ENCODE results near the gene ASB15.

DNA sequence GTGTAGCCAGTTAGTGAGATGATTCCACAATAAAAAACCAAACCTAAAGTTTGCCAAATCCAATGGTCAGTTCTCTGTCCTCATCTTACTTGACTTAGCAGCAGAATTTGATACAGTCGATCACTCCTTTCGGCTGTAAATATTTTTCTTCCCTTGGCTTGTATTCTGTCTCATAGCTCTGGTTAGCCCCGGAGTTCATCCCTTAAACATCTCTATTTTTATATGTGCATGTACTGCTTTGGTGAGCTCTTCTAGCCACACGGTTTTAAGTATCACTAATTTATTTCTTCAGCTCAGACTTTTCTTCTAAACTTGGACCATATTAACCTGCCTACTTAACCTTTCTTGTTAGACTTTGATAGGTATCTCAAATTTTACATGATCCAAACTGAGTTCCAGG, 17.8 kb upstream of the ASB15 start:
- TF ChIP-seq, protein P1, sequence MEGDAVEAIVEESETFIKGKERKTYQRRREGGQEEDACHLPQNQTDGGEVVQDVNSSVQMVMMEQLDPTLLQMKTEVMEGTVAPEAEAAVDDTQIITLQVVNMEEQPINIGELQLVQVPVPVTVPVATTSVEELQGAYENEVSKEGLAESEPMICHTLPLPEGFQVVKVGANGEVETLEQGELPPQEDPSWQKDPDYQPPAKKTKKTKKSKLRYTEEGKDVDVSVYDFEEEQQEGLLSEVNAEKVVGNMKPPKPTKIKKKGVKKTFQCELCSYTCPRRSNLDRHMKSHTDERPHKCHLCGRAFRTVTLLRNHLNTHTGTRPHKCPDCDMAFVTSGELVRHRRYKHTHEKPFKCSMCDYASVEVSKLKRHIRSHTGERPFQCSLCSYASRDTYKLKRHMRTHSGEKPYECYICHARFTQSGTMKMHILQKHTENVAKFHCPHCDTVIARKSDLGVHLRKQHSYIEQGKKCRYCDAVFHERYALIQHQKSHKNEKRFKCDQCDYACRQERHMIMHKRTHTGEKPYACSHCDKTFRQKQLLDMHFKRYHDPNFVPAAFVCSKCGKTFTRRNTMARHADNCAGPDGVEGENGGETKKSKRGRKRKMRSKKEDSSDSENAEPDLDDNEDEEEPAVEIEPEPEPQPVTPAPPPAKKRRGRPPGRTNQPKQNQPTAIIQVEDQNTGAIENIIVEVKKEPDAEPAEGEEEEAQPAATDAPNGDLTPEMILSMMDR (IDR thresholded peaks at IDR 0.05), result no peak
- TF ChIP-seq POLR2A (IDR thresholded peaks at IDR 0.05; ENCODE audit: low read length) (no peak), MAFK (IDR thresholded peaks at IDR 0.05; ENCODE audit: partially characterized antibody) (no peak), RFX5 (IDR thresholded peaks at IDR 0.05) (no peak), CEBPB (IDR thresholded peaks at IDR 0.05) (no peak), RCOR1 (IDR thresholded peaks at IDR 0.05; ENCODE audit: low read depth, low read length) (no peak), MYC (IDR thresholded peaks at IDR 0.05; ENCODE audit: borderline replicate concordance, low read length) (no peak), BHLHE40 (IDR thresholded peaks at IDR 0.05; ENCODE audit: low read depth, low read length) (no peak), ESRRA (IDR thresholded peaks at IDR 0.05; ENCODE audit: borderline replicate concordance, low read length) (no peak), FOSB (CRISPR knock-in tag; IDR thresholded peaks at IDR 0.05) (no peak)
- TF ChIP-seq, protein P2, sequence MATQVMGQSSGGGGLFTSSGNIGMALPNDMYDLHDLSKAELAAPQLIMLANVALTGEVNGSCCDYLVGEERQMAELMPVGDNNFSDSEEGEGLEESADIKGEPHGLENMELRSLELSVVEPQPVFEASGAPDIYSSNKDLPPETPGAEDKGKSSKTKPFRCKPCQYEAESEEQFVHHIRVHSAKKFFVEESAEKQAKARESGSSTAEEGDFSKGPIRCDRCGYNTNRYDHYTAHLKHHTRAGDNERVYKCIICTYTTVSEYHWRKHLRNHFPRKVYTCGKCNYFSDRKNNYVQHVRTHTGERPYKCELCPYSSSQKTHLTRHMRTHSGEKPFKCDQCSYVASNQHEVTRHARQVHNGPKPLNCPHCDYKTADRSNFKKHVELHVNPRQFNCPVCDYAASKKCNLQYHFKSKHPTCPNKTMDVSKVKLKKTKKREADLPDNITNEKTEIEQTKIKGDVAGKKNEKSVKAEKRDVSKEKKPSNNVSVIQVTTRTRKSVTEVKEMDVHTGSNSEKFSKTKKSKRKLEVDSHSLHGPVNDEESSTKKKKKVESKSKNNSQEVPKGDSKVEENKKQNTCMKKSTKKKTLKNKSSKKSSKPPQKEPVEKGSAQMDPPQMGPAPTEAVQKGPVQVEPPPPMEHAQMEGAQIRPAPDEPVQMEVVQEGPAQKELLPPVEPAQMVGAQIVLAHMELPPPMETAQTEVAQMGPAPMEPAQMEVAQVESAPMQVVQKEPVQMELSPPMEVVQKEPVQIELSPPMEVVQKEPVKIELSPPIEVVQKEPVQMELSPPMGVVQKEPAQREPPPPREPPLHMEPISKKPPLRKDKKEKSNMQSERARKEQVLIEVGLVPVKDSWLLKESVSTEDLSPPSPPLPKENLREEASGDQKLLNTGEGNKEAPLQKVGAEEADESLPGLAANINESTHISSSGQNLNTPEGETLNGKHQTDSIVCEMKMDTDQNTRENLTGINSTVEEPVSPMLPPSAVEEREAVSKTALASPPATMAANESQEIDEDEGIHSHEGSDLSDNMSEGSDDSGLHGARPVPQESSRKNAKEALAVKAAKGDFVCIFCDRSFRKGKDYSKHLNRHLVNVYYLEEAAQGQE (IDR thresholded peaks at IDR 0.05), result no peak
- TF ChIP-seq, protein P3, sequence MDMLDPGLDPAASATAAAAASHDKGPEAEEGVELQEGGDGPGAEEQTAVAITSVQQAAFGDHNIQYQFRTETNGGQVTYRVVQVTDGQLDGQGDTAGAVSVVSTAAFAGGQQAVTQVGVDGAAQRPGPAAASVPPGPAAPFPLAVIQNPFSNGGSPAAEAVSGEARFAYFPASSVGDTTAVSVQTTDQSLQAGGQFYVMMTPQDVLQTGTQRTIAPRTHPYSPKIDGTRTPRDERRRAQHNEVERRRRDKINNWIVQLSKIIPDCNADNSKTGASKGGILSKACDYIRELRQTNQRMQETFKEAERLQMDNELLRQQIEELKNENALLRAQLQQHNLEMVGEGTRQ (IDR thresholded peaks at IDR 0.05), result no peak
- TF ChIP-seq, protein P4, sequence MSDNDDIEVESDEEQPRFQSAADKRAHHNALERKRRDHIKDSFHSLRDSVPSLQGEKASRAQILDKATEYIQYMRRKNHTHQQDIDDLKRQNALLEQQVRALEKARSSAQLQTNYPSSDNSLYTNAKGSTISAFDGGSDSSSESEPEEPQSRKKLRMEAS (IDR thresholded peaks at IDR 0.05), result no peak

Measured in A549 (cell line).